Activated naive CD8-positive, alpha-beta T cell treated with anti-CD3 and anti-CD28 coated beads, Interleukin-2, amount 50 U/mL, for 16 hours (primary cell): ENCODE measurements around the gene PPP1R13L.
"Not testable (repeated sequence)": the region's sequence is repeated elsewhere in the genome, so short reads cannot be mapped to it uniquely, and the experiment has no call there.

Source experiments
- DNase-seq: peaks from one replicate; pipeline ENCODE4 v3.0.0-alpha.2; 2020; ENCODE audit warnings: low read depth, low spot score

The PPP1R13L gene

GRCh38 chr19:45404557-45405434 is at the start of gene PPP1R13L:
Gene PPP1R13L (minus strand): TSS chr19:45405069. CDS start chr19:45398318, 6,751 bp downstream.
- DNase-seq, result no peak

DNA sequence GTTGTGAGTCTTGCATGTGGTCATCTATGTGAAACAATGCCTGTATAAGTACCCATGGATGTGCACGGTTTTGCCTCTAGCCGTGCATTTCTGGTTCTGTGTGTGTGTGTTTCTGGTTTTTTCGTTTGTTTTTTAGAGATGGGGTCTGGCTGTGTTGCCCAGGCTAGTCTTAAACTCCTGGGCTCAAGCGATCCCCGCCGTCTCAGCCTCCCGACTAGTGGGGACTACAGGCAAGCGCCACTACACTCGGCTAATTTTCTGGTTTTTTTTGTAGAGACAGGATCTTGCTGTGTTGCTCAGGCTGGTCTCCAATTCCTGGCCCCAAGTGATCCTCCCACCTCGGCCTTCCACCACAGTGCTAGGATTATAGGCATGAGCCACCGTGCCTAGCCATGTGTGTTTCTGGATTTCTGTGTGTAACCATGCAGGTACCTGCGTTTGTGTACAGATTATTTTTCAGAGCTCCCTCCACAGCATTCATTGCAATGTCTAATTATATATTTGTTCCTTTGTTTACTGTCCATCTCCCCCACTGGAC is 47.0 kb upstream of the PPP1R13L start:
- DNase-seq, result no peak

GRCh38 chr19:45451131-45451849 is 46.4 kb upstream of the PPP1R13L start:
- DNase-seq, result no peak

DNA sequence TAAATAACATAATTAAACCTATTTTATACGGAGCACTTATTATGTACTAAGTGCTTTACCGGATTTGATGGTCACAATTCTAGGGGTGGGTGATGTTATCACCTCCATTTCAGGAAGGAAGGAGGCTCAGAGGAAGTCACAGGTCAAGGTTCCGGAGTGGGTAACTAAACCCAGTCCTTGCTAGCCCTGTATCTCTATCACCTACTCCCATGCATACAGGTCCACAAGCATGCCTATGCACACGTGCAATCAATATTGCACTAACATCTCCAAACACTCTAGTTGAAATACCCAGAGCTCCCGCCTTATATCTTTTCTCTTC is 45.1 kb upstream of the PPP1R13L start:
- DNase-seq, result no peak

- no peak for DNase-seq
Observed at GRCh38 chr19:45448887-45449299, 44.0 kb upstream of the PPP1R13L start.

- DNase-seq, result no peak
Observed at GRCh38 chr19:45448425-45448756, 43.5 kb upstream of the PPP1R13L start.

- no peak for DNase-seq
Observed at GRCh38 chr19:45446944-45447343, 42.1 kb upstream of the PPP1R13L start.

DNA sequence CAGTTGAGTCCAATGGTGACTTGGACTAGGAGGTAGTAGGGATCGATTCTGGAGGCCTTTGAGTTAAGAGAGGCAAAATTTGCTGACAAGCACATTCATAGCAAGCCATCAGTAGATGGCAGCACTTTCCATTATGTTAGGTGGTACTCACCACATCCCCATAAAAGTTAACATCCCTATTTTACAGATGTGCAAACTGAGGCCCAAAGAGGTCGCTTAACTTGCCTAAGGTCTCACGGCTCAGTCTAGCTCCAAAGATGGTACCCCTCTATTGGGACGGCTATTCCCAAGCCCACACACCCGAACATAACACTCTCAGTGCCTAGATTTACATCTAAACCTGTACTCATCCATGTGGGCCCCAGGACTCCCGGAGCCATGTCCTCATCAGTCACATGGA is 41.4 kb upstream of the PPP1R13L start:
- no peak for DNase-seq

GRCh38 chr19:45445139-45445538 is 40.3 kb upstream of the PPP1R13L start:
- DNase-seq, result no peak

- DNase-seq, result no peak
Observed at GRCh38 chr19:45444318-45445041, 39.6 kb upstream of the PPP1R13L start.

DNA sequence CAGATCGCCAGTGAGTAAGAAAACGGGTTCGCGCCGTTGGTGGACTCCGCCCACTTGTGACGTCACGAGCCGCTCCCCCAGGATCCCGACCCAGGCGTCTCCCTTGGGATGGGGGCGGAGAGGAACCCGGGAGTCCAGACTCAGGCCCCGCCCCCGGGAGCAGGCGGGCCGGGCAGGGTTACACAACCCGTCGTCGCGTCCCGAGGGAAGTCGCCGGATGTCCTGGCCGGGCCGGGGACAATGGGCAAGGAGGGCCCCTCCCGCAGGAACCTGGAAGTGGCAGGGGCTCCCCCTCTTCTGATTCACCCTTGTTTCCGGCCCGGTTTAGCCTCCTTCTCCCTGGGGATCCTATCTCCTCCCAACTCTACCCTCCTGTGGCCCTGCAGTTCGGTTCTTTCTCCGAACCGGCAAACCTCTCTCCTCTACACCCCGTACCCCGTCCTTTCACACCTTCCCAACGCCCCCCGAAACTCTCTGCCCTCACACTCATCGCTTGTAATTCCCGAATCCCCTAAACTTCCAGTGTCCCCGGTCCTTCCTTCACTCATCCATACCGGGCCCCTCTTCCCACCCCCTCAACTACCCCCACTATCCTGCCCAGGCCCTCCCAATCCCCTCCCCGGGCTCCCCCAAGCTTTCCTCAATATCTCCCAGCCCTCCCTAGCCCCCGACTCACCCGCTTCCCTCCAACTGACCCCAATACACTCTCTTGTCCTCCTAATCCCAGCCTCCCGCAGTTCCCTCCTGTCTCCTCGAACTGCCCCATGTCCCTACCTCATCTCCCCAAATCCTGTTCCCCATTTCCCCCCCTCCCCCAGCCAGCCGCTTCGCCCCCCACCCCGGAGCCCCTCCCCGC is 38.8 kb upstream of the PPP1R13L start:
- no peak for DNase-seq

DNA sequence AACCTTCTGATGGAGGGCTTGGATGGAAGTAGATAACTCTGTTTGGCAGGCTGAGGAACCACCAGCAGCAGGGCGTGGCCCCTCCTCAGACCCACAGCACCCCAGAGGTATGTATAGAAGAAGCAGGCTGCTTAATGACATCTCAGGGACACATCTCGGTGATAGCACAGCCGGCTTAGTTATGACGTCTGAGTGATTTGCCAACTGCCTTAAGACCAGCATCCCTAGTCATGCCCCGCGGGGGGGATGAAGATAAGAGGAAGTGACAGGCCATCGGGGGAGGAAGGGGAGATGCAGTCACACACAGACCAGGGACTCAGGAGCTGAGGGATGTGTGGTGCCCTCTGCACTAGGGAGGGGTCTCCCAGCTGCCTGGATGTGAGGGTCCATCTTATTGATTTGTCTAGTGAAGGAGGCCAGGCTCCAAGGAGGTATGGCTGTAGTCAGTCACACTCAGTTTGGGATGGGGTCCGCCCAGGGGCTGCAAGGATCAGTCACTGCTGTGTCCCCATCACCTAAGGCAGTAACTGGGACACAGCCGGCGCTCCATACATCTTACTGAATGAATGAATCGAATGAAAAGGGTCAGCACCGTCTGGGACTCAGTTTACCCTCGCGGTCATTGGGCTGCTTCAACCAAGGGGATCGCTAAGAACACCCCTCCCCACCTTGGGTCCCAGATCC is 38.1 kb upstream of the PPP1R13L start:
- no peak for DNase-seq

DNA sequence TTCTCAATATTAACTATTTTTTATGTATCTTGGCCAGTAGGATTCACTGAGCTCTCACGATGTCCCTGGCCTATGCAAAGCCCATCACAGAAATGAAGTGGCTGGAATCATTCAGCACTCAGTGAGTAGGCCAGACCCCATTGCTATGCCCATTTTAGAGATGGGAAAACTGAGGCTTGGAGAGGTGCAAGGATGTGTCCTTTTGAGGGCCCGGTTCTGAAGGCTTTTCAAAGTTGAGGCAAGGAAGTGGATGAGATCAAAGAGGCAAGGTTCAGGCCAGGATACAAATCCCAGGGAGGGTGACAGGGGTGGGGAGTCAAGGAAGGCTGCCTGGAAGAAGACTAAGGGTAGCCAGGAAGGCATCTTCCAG is 37.5 kb upstream of the PPP1R13L start:
- DNase-seq, result no peak

- DNase-seq, result no peak
Observed at GRCh38 chr19:45440873-45441654, 36.2 kb upstream of the PPP1R13L start.

DNA sequence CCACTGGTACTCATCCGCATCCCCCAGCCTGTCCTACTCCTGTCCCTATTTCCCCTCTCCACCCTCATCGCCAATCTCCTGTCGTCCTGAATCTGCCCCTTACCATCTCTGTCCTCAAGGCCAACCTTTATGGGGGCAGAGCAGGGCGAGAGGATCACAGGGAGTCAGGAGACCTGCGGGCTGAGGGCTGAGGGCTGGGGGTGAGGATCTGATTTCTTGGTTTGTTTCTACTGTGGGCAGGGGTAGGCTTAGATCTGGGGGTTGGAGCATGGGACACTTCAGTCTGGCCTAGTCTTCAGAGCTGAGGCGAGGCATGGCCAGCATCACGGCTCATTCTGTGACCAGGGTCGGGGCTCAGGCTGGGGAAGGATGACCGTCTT is 35.4 kb upstream of the PPP1R13L start:
- DNase-seq, result no peak

GRCh38 chr19:45439569-45440258 is 34.8 kb upstream of the PPP1R13L start:
- peak; percentile 54 for DNase-seq

- DNase-seq, result no peak
Observed at GRCh38 chr19:45439190-45439568, 34.3 kb upstream of the PPP1R13L start.

DNA sequence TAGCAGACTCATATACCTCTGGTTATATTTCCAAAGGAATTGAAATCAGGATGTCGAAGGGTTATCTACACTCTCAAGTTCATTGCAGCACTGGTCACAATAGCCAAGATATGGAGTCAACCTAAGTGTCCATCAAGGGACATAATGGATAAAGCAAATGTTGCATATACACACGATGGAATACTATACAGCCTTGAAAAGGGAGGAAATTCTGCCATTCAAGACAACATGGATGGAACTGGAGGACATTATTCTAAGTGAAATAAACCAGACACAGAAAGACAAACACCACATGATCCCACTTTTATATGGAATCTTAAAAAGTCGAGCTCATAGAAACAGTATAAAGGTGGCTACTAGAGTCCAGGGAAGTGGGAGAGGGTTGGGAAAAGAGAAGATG is 32.5 kb upstream of the PPP1R13L start:
- DNase-seq, result no peak

GRCh38 chr19:45432543-45432942 is 27.7 kb upstream of the PPP1R13L start:
- DNase-seq, result not testable (repeated sequence)
